Measurements from ENCODE around the gene ST8SIA6.

ST8SIA6 gene

DNA sequence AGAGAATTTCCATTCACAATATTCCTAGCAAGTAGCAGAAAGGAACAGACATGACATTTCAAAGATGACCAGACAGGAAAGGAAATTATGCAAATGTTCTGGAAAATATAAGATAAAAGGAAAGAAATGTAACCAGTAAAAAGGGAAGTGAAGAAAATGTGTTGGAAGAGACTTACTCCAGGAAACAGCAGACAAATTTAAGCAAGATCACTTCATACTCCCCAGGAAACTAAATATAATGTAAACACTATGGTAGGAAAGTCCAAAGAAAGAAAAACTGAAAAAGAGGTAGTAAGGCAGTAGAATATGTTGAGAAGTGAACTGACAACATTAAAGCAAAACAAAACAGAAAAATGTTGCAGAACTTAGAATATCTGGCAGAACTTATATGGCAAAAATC, 6.4 kb upstream of the ST8SIA6 start:
- H3K9me3 ChIP-seq (ENCODE audit: control insufficient read depth, insufficient read depth, low read depth, low read length) = no peaks in the 10 kb centered on the region
- no peaks in the 10 kb centered on the region for H3K36me3 ChIP-seq (ENCODE audit: control insufficient read depth in 2 of 2, insufficient read depth in 1 of 2, low read length in 2 of 2)
- no peak overlapping the region for H3K27ac ChIP-seq (ENCODE audit: extremely low read depth, low read depth, low read length)
- H3K4me3 ChIP-seq (ENCODE audit: low read depth, low read length) = no peak overlapping the region
- TF ChIP-seq SCRT1 (tag by site-specific recombination; IDR thresholded peaks at IDR 0.05; ENCODE audit: borderline replicate concordance) = no peak
- no peak for TF ChIP-seq ZBTB7A (tag by site-specific recombination; IDR thresholded peaks at IDR 0.05; ENCODE audit: low read depth)
- TF ChIP-seq PRDM10 (tag by site-specific recombination; IDR thresholded peaks at IDR 0.05) = no peak
- TF ChIP-seq GLI2 (tag by site-specific recombination; IDR thresholded peaks at IDR 0.05; ENCODE audit: borderline replicate concordance, low read depth) = no peak
- TF ChIP-seq ZNF521 (tag by site-specific recombination; IDR thresholded peaks at IDR 0.05) = no peak
- TF ChIP-seq ZNF660 (tag by site-specific recombination; IDR thresholded peaks at IDR 0.05) = no peak
- TF ChIP-seq, protein P1, sequence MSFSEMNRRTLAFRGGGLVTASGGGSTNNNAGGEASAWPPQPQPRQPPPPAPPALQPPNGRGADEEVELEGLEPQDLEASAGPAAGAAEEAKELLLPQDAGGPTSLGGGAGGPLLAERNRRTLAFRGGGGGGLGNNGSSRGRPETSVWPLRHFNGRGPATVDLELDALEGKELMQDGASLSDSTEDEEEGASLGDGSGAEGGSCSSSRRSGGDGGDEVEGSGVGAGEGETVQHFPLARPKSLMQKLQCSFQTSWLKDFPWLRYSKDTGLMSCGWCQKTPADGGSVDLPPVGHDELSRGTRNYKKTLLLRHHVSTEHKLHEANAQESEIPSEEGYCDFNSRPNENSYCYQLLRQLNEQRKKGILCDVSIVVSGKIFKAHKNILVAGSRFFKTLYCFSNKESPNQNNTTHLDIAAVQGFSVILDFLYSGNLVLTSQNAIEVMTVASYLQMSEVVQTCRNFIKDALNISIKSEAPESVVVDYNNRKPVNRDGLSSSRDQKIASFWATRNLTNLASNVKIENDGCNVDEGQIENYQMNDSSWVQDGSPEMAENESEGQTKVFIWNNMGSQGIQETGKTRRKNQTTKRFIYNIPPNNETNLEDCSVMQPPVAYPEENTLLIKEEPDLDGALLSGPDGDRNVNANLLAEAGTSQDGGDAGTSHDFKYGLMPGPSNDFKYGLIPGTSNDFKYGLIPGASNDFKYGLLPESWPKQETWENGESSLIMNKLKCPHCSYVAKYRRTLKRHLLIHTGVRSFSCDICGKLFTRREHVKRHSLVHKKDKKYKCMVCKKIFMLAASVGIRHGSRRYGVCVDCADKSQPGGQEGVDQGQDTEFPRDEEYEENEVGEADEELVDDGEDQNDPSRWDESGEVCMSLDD (tag by site-specific recombination; IDR thresholded peaks at IDR 0.05) = no peak
- TF ChIP-seq YY2 (tag by site-specific recombination; IDR thresholded peaks at IDR 0.05) = no peak
- no peak for TF ChIP-seq ZNF157 (tag by site-specific recombination; IDR thresholded peaks at IDR 0.05)
- no peaks in the 10 kb centered on the region for H3K4me1 ChIP-seq (ENCODE audit: control insufficient read depth, insufficient read depth, low read length)
- CTCF ChIA-PET = no interaction called here
- POLR2A ChIA-PET = no interaction called here

GRCh38 chr10:17457083-17457482, 2.7 kb upstream of the ST8SIA6 start:
- ChIA-PET CTCF (no interaction called here), POLR2A (interaction anchor here (0.5 kb wide), 1 partner anchor 10 kb away, joined by 3 read pairs; no protein-coding TSS in a partner anchor)
- Histone ChIP-seq H3K4me3 (ENCODE audit: low read depth, low read length) (no peak overlapping the region), H3K36me3 (ENCODE audit: control insufficient read depth in 2 of 2, insufficient read depth in 1 of 2, low read length in 2 of 2) (no peaks in the 10 kb centered on the region), H3K4me1 (ENCODE audit: control insufficient read depth, insufficient read depth, low read length) (no peaks in the 10 kb centered on the region), H3K27ac (ENCODE audit: extremely low read depth, low read depth, low read length) (no peak overlapping the region), H3K9me3 (ENCODE audit: control insufficient read depth, insufficient read depth, low read depth, low read length) (no peaks in the 10 kb centered on the region)
- TF ChIP-seq, protein P2, sequence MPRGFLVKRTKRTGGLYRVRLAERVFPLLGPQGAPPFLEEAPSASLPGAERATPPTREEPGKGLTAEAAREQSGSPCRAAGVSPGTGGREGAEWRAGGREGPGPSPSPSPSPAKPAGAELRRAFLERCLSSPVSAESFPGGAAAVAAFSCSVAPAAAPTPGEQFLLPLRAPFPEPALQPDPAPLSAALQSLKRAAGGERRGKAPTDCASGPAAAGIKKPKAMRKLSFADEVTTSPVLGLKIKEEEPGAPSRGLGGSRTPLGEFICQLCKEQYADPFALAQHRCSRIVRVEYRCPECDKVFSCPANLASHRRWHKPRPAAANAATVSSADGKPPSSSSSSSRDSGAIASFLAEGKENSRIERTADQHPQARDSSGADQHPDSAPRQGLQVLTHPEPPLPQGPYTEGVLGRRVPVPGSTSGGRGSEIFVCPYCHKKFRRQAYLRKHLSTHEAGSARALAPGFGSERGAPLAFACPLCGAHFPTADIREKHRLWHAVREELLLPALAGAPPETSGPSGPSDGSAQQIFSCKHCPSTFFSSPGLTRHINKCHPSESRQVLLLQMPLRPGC (tag by site-specific recombination; IDR thresholded peaks at IDR 0.05) = no peak
- TF ChIP-seq ZNF623 (tag by site-specific recombination; IDR thresholded peaks at IDR 0.05) = no peak
- TF ChIP-seq, protein P3, sequence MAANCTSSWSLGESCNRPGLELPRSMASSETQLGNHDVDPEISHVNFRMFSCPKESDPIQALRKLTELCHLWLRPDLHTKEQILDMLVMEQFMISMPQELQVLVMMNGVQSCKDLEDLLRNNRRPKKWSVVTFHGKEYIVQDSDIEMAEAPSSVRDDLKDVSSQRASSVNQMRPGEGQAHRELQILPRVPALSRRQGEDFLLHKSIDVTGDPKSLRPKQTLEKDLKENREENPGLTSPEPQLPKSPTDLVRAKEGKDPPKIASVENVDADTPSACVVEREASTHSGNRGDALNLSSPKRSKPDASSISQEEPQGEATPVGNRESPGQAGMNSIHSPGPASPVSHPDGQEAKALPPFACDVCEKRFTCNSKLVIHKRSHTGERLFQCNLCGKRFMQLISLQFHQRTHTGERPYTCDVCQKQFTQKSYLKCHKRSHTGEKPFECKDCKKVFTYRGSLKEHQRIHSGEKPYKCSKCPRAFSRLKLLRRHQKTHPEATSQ (tag by site-specific recombination; IDR thresholded peaks at IDR 0.05) = no peak
- TF ChIP-seq, protein P4, sequence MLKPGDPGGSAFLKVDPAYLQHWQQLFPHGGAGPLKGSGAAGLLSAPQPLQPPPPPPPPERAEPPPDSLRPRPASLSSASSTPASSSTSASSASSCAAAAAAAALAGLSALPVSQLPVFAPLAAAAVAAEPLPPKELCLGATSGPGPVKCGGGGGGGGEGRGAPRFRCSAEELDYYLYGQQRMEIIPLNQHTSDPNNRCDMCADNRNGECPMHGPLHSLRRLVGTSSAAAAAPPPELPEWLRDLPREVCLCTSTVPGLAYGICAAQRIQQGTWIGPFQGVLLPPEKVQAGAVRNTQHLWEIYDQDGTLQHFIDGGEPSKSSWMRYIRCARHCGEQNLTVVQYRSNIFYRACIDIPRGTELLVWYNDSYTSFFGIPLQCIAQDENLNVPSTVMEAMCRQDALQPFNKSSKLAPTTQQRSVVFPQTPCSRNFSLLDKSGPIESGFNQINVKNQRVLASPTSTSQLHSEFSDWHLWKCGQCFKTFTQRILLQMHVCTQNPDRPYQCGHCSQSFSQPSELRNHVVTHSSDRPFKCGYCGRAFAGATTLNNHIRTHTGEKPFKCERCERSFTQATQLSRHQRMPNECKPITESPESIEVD (tag by site-specific recombination; IDR thresholded peaks at IDR 0.05) = no peak
- no peak for TF ChIP-seq ZNF692 (tag by site-specific recombination; IDR thresholded peaks at IDR 0.05)
- TF ChIP-seq ZNF19 (tag by site-specific recombination; IDR thresholded peaks at IDR 0.05; ENCODE audit: low read depth) = no peak
- no peak for TF ChIP-seq IKZF3 (tag by site-specific recombination; IDR thresholded peaks at IDR 0.05)
- TF ChIP-seq ZNF843 (tag by site-specific recombination; IDR thresholded peaks at IDR 0.05) = no peak
- no peak for TF ChIP-seq ZNF76 (tag by site-specific recombination; IDR thresholded peaks at IDR 0.05; ENCODE audit: borderline replicate concordance, low read depth)
- TF ChIP-seq ZNF202 (tag by site-specific recombination; IDR thresholded peaks at IDR 0.05; ENCODE audit: borderline replicate concordance) = no peak
- no peak for TF ChIP-seq ZNF184 (tag by site-specific recombination; IDR thresholded peaks at IDR 0.05)
- no peak for TF ChIP-seq ZBTB1 (tag by site-specific recombination; IDR thresholded peaks at IDR 0.05)
- no peak for TF ChIP-seq ZNF621 (tag by site-specific recombination; IDR thresholded peaks at IDR 0.05)

Data from HEK293 (cell line).